Brain pericyte (primary cell): Measurements from ENCODE around the gene ATG4D.

Source experiments
- DNase-seq: peaks from one replicate; pipeline ENCODE4 v3.0.0-alpha.2; 2012; ENCODE audit warnings: low read depth, low spot score

ATG4D gene

GRCh38 chr19:10543420-10544241 lies at the start of gene ATG4D:
Gene ATG4D, plus strand, starts transcription at chr19:10543904. Its CDS starts 187 bp downstream, at chr19:10544091.
- no peak for DNase-seq

- no peak for DNase-seq
These were observed 46.3 kb upstream of the ATG4D start for GRCh38 chr19:10497371-10497770.

- no peak for DNase-seq
These were observed 44.0 kb upstream of the ATG4D start for GRCh38 chr19:10499550-10500246.

GRCh38 chr19:10500247-10500592 lies 43.5 kb upstream of the ATG4D start:
- DNase-seq: no peak

- no peak for DNase-seq
These were observed 41.7 kb upstream of the ATG4D start for GRCh38 chr19:10501971-10502523.

GRCh38 chr19:10502524-10503001 lies 41.1 kb upstream of the ATG4D start:
- DNase-seq: no peak

GRCh38 chr19:10503002-10503789 lies 40.5 kb upstream of the ATG4D start, which contains the start of gene KEAP1:
Gene KEAP1, minus strand, starts transcription at chr19:10503356. Its CDS starts 3,323 bp downstream, at chr19:10500033.
- no peak for DNase-seq

GRCh38 chr19:10505583-10506229 lies 38.0 kb upstream of the ATG4D start:
- no peak for DNase-seq

GRCh38 chr19:10508036-10508435 lies 35.7 kb upstream of the ATG4D start:
- DNase-seq: no peak

GRCh38 chr19:10508707-10509106 lies 35.0 kb upstream of the ATG4D start:
- DNase-seq: no peak

- no peak for DNase-seq
These were observed 33.4 kb upstream of the ATG4D start for GRCh38 chr19:10510301-10510802.

- DNase-seq: no peak
These were observed 30.5 kb upstream of the ATG4D start for GRCh38 chr19:10513223-10513622.

GRCh38 chr19:10514211-10515145 lies 29.2 kb upstream of the ATG4D start:
- no peak for DNase-seq

- no peak for DNase-seq
These were observed 27.7 kb upstream of the ATG4D start for GRCh38 chr19:10516064-10516385.

- no peak for DNase-seq
These were observed 26.9 kb upstream of the ATG4D start for GRCh38 chr19:10516671-10517286.

GRCh38 chr19:10517361-10517759 lies 26.3 kb upstream of the ATG4D start, which contains the start of gene S1PR5:
Gene S1PR5, minus strand, starts transcription at chr19:10517447. Its CDS starts 2,436 bp downstream, at chr19:10515011.
- DNase-seq: no peak

- DNase-seq: no peak
These were observed 25.8 kb upstream of the ATG4D start for GRCh38 chr19:10517760-10518443.

GRCh38 chr19:10518444-10519361 lies 25.0 kb upstream of the ATG4D start:
- DNase-seq: no peak
